ENCODE measurements around the gene M1AP. TPM values are rescaled to one million over a fixed set of nuclear protein-coding genes. Genes with fewer than 3 reads are reported as not detected.
A peak's percentile ranks its signal among the peaks of the same experiment; 100 is the strongest.

M1AP gene
- polyA plus RNA-seq, 3 donors, result 1.00 to 4.6 (median 1.8) TPM

- peak in 2 of 3 donors; percentile 44 to 49 for DNase-seq
- no peaks in the 10 kb centered on the region for H3K27me3 ChIP-seq (ENCODE audit: control insufficient read depth in 2 of 2, insufficient read depth in 2 of 2, low read length in 2 of 2)
- WGBS (ENCODE audit: insufficient coverage), result under 1% methylated on average over 51 of the region's 58 CpGs
Observed at GRCh38 chr2:74554820-74555531, 93.2 kb downstream of the M1AP start.

More at GRCh38 chr2:74554820-74555531, 93.2 kb downstream of the M1AP start:
- H3K79me2 ChIP-seq (ENCODE audit: insufficient read depth, low read length), result peaks cover 61% of the 10 kb centered on the region
- H3K9me3 ChIP-seq (replicated peaks in 1 of 2; ENCODE audit: control insufficient read depth in 1 of 2, insufficient read depth in 1 of 2, low read length in 2 of 2), result no peaks in the 10 kb centered on the region
- Mint-ChIP-seq H3K4me3 (peak overlapping the region; percentile 98 to 99), H3K36me3 (peaks cover 27 to 38% of the 10 kb centered on the region in 2 donors), H3K9me3 (no peaks in the 10 kb centered on the region), H3K27ac (peak overlapping the region; percentile 91 to 98 (median 96)), H3K27me3 (ENCODE audit: low read depth in 3 of 3) (peaks cover 0 to 2% (median 2%) of the 10 kb centered on the region in 3 donors), H3K4me1 (peaks cover 40% of the 10 kb centered on the region)
- no peak for TF ChIP-seq CTCF (IDR thresholded peaks at IDR 0.05)
- peaks cover 23 to 42% of the 10 kb centered on the region in 2 donors for H3K4me1 ChIP-seq (ENCODE audit: control insufficient read depth in 1 of 2, insufficient read depth in 2 of 2, low read length in 2 of 2)
- peaks cover 20 to 28% of the 10 kb centered on the region in 2 donors for H3K36me3 ChIP-seq (replicated peaks in 1 of 2; ENCODE audit: control insufficient read depth in 1 of 2, insufficient read depth in 2 of 2, low read length in 2 of 2)
- peak overlapping the region; percentile 97 for H3K4me2 ChIP-seq (replicated peaks; ENCODE audit: extremely low read depth, low read length, poor library complexity, severe bottlenecking)
- H4K20me1 ChIP-seq (ENCODE audit: insufficient read depth, low read length), result peaks cover 22% of the 10 kb centered on the region
- intact Hi-C loops (cut with micrococcal nuclease), result loop anchor here (5.0 kb wide), 1 partner anchor 32 kb away; no protein-coding TSS in a partner anchor
- H3K27ac ChIP-seq (ENCODE audit: low read depth in 1 of 2, low read length in 2 of 2), result peak overlapping the region; percentile 82 to 94
- H3K9ac ChIP-seq (ENCODE audit: insufficient read depth, low read length, poor library complexity, severe bottlenecking), result peak overlapping the region; percentile 88
- H3K4me3 ChIP-seq (replicated peaks in 1 of 3; ENCODE audit: low read depth in 2 of 3, low read length in 3 of 3), result peak overlapping the region; percentile 94 to 99 (median 98)
- H2AFZ ChIP-seq (ENCODE audit: insufficient read depth, low read depth, low read length, poor library complexity, severe bottlenecking), result peak overlapping the region; percentile 90

Data from CD14-positive monocyte (primary cell).